Activated CD4-positive, alpha-beta T cell treated with anti-CD3 and anti-CD28 coated beads for 48 hours (primary cell): ENCODE data around the gene SIRPB2.
A peak's percentile ranks its signal among the peaks of the same experiment; 100 is the strongest.
"Not testable (repeated sequence)": the region's sequence is repeated elsewhere in the genome, so short reads cannot be mapped to it uniquely, and the experiment has no call there.

Experiments used
- DNase-seq: peaks from one replicate; pipeline ENCODE4 v3.0.0-alpha.2; 2020

Gene SIRPB2

DNA sequence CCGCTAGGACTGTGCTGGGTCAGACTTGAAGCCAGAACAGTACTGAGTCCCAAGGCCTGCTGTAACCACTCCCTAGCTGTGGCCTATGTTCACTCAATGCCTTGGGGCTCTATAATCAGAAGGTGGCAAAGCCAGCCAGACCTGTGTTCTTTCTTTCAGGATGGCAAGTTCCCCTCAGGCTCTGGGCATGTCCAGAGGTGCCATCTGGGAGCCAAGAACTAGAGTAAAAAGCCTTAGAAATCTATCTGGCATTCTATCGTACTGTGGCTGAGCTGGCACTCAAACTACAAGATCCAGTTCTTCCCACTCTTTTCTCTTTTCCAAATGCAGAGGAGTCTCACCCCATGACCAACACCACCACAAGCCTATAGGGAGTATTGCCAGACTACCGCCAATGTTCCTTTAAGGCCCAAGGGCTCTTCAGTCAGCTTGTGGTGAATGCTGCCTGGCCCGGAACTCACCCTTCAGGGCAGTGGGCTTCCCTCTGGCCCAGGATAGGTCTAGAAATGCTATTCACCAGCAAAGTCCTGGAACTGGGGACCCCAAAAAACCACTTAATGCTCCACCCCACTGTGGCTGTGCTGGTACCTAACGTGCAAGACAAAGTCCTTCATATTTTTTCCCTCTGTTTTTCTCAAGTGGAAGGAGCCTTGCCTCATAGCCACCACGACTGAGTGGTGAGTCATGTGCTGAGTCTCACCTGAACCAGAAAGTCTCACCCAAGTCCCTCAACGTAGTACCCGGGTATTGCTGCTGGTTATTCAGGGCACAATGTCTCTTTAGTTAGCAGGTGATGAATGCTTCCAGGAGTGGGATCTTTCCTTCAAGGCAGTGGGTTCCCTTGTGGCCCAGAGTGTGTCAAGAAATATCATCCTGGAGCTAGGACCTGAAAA, 8.6 kb upstream of the SIRPB2 start:
- no peak for DNase-seq

- not testable (repeated sequence) for DNase-seq
Observed at GRCh38 chr20:1497371-1497770, 6.2 kb upstream of the SIRPB2 start.

GRCh38 chr20:1496930-1497329, 5.7 kb upstream of the SIRPB2 start:
- no peak for DNase-seq

- no peak for DNase-seq
Observed at GRCh38 chr20:1494436-1494835, 3.2 kb upstream of the SIRPB2 start.

DNA sequence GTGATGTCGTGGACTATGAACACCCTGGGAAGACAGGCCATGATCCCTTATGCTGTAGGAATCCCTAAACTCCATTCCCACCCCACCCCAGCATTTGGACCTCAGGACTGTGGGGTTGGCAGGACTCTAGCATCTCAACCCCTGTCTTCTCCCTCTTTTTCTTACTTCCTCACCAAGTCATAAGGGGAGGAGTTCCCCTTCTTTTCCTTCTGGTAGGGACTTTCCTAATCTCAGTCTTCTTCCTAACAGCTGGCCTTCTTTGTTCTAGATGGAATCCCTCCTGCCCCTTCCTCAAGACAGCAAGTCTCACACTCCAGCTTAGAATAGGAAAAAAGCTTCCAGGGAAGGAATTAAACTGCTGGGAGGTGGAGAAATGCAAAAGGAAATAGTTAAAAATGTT, 2.3 kb upstream of the SIRPB2 start:
- no peak for DNase-seq

DNA sequence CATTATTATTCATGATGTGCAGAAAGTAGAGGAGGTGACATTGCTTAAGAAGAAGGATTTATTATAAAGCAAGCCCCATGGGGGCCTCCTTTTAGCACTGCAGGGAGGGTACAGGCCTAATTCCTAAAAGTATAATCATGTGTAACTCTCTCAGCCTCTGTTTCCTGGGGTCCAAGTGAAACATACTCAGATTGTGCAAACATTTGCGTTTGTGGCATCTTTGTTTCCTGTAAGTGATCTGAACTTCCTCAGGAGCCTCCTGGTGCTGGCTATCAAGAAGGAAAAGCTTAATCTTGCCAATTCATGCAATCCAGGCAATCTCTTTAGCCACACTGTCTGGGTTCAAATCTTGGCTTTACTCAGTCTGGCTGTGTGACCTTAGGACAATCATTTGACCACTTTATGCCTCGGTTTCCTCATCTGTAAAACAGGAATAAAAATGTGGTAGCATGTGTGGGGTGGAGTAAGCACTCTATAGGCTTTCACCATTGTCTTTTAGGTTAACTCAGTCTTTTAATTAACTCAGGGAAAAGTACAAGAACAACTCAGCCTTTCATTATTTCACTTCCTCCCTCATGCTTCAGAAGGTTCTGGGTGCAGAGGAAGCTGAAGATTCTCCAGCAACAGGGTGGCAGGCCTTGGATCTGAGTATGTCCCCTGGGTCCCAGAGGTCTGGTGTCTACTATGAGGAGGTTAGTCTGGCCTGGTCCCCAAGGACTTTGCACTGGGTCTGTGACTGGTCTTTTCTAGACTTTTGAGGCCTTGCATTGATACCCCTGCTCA, 831 bp upstream of the SIRPB2 start:
- DNase-seq, result no peak

- DNase-seq, result no peak
Observed at GRCh38 chr20:1490643-1491195, 501 bp downstream of the SIRPB2 start.

DNA sequence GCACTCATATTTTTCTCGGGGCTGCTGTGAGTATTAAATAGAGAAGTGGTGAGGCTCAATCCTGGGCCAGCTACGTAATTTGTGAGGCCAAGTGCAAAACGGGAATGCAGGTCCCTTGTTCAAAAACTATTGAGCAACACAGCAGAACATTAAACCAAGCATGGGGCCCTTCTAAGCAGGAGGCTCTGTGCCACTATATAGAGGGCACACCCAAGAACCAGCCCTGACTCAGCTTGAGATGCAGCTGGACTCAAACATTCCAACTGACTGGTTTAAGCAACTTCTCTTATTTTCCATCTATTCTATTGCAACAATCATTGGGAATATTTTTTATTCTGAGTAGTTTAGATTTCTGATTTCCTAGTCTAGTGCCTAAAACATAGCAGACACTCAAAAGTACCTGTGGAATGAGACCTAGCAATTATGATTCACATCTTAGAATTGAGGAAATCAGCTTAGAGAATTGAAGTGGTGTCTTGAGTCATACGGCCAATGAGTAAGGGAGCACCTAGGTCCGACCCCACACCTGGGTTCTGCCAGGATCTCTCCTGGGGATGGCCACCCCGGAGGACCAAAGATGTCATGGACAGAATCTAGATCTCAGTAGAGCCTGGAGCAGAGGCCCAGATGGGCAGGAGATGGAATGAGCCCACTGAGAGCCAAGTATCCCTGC, 1.3 kb downstream of the SIRPB2 start:
- DNase-seq, result no peak

DNA sequence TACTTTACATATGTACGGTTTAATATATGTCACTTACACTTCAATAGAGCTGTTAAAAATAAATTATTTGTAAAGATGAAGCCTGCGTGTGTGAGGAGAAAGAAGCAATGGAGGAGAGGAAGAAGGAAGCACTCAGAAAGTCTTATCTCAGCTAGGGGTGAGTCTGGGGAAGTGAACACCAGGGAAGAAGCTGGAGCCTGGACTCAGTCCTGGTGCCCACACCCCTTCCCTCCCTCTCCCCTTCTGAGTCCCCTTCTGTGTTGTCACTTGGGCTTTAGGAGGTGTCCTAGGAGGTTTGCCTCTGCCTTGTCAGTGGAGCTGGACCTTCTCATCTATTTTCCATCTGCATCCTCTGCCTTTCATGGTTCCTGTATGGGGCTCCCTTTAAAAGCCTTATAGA, 1.9 kb downstream of the SIRPB2 start:
- no peak for DNase-seq

DNA sequence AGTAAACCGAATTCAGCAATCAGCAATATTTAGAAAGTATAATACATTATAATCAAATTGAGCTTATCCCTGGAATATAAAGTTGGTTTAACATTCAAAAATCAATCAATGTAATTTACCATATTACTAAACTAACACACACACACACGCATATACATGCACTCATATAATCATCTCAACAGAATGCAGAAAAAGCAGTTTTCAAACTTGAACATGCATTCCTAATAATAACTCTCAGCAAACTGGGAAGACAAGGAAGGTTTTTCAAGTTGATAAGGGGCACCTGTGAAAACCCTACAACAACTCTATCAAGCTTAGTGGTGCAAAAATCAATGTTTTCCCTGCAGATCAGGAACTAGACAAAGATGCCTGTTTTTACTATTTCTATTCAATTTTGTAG, 4.7 kb downstream of the SIRPB2 start:
- no peak for DNase-seq

GRCh38 chr20:1484438-1485116, 6.6 kb downstream of the SIRPB2 start:
- DNase-seq, result no peak

GRCh38 chr20:1479831-1480595, 11.2 kb downstream of the SIRPB2 start:
- DNase-seq, result no peak

- DNase-seq, result no peak
Observed at GRCh38 chr20:1478566-1478965, 12.7 kb downstream of the SIRPB2 start.

- DNase-seq, result no peak
Observed at GRCh38 chr20:1477896-1478490, 13.2 kb downstream of the SIRPB2 start.

DNA sequence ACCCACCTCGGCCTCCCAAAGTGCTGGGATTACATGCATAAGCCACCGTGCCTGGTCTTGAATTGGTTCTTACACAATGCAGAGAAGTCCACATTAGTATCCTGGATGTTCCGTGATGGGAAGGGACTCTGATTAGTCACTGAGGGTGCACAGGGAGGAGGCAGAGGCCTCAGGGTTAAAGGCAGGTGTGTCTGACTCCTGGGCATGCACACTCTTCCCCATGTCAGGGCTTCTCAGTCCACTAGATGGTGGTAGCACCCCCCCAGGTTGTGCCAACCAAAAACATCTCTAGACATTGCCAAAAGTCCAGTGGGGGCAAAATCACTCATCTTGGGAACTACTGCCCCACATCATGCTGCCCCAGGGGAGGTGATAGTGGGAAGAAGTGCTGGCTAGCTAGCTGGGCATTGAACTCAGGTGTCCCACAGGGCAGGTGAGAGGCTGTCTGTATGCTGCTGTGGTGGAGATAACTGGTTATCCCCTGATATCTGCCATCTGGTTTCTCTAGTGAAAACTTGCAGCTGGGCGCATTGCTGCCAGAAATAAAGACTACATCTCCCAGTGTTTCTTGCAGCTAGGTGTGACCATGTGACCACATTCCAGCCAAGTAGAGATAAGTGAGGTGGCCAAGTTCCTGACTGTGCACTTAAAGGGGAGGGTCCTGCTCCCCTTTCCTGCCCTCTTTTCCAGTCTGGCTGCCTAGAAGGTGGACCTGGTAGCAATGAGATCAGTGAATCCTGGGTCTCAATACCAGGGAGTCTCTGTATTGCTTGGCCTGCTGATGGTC, 16.2 kb downstream of the SIRPB2 start:
- peak; percentile 14 for DNase-seq

DNA sequence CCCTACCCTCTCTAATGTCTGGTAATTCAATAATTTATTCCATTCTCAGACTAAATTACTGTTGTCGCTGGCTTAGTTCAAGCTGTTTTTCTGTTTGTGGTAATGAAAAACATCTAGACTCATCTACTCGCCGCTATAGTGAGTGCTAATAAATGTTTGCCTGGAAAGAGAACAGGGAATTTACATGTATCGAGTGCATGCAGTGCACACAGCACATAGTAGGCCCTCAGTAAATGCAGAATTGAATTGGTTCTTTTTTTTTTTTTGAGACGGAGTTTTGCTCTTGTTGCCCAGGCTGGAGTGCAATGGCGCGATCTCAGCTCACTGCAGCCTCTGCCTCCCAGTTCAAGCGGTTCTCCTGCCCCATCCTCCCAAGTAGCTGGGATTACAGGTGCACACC, 16.9 kb downstream of the SIRPB2 start:
- no peak for DNase-seq

DNA sequence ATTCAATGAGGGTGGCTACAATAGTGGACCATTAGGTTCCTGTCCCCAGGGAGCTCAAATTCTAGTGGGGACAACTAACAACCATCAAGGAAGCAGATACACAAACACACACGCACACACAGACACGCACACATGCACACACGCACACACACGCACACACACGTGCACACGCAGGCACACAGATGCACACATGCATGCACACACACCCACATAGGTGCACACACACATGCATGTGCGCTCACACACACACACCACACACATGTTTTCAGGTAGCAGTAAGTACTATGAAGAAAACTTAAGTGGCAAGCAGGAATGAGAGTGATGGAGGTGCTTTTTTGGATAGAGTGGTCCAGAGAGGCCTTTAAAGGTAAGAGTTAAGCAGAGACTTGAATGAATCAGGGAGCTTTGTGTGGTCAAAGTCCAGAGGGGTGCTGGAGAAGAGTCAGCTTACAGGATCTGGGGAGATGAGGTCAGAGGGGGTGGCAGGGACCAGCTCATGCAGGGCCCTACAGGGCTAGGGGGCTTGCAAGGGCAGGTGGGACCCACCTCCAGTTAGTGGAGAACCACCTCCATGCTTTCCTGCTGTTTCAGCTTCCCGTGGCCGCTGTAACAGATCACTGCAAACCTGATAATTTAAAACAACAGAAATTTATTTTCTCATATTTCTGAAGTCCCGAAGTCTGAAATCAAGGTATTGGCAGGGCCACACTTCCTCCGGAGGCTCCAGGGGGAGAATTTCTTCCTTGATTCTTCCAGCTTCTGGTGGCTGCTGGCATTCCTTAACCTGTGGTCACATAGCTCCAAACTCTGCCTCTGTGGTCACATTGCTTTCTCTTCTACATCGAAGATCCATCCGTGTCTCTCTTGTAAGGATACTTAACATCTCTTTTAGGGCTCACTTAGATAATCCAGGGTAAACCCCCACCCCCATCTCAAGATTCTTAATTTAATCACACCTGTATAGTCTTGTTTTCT, 17.7 kb downstream of the SIRPB2 start:
- no peak for DNase-seq

- DNase-seq, result no peak
Observed at GRCh38 chr20:1472556-1473245, 18.5 kb downstream of the SIRPB2 start.

DNA sequence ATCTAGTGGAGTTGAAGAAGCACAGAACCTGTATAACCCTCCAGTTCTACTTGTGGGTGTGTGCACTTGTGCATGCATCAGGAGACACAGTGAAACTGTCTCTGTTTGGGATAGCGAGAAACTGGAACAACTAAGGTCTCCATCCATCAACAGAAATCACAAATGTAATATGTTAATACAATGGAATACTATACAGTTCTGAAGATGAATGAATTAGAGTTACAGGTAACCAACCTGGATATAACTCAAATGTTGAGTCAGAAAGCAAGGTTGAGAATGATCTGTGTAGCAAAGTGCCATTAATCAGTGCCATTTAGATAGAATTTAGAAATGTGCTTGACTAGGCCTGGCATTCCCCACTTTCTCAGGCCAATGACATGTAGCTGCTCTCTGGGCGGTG, 20.0 kb downstream of the SIRPB2 start:
- DNase-seq, result no peak
